Activated B cell treated with CpG ODN at 0.5 μM for 24 hours (primary cell): ENCODE results near the gene PDLIM5. TPM values are rescaled to one million over a fixed set of nuclear protein-coding genes. Genes with fewer than 3 reads are reported as not detected.

Source experiments
- ATAC-seq: fragments of 200-7000 bp; cut with Tn5 transposase; one replicate; pipeline ENCODE4 v1.10.0; 2021; ENCODE audit warnings: low read depth, mild to moderate bottlenecking, moderate library complexity
- CTCF ChIA-PET: fragments of 350-600 bp; sonication (Branson Sonifier 250); formaldehyde crosslinking; loops from one replicate; lab custom pipeline; 2021; ENCODE audit warnings: antibody characterized with exemption; lab: Charles Lee
- POLR2A ChIA-PET: fragments of 350-600 bp; sonication (Branson Sonifier 250); formaldehyde crosslinking; loops from one replicate; lab custom pipeline; 2021; ENCODE audit warnings: antibody characterized with exemption; lab: Charles Lee
- DNase-seq: peaks from one replicate; pipeline ENCODE4 v3.0.0; 2022
- H3K27ac Mint-ChIP-seq: one replicate; pipeline ENCODE4 v1.8.0; 2020; ENCODE audit warnings: mixed read lengths
- H3K27me3 Mint-ChIP-seq: one replicate; pipeline ENCODE4 v1.8.0; 2021; ENCODE audit warnings: mixed read lengths
- H3K36me3 Mint-ChIP-seq: one replicate; pipeline ENCODE4 v1.8.0; 2021; ENCODE audit warnings: low read depth, mixed read lengths
- H3K4me1 Mint-ChIP-seq: one replicate; pipeline ENCODE4 v1.8.0; 2021; ENCODE audit warnings: mixed read lengths
- H3K4me3 Mint-ChIP-seq: one replicate; pipeline ENCODE4 v1.8.0; 2020; ENCODE audit warnings: mild to moderate bottlenecking, mixed read lengths
- H3K9me3 Mint-ChIP-seq: one replicate; pipeline ENCODE4 v1.8.0; 2020; ENCODE audit warnings: mixed read lengths
- intact Hi-C: fragments of 100-400 bp; cut with micrococcal nuclease; formaldehyde crosslinking; loops from one replicate; pipeline ENCODE4 v1.15.1; 2024
- total RNA-seq: library from RNA; stranded (reverse); gene quantifications from 2 replicates; pipeline ENCODE4 v1.2.3, GENCODE V29; 2022
- TF ChIP-seq, protein P1 (sequence below): fragments of 200-600 bp; IDR thresholded peaks from one replicate; pipeline ENCODE4 v1.8.0; 2022; ENCODE audit warnings: antibody characterized with exemption, mild to moderate bottlenecking

PDLIM5 gene
- total RNA-seq, 1 donor from 2014 or later = 36.5 TPM

DNA sequence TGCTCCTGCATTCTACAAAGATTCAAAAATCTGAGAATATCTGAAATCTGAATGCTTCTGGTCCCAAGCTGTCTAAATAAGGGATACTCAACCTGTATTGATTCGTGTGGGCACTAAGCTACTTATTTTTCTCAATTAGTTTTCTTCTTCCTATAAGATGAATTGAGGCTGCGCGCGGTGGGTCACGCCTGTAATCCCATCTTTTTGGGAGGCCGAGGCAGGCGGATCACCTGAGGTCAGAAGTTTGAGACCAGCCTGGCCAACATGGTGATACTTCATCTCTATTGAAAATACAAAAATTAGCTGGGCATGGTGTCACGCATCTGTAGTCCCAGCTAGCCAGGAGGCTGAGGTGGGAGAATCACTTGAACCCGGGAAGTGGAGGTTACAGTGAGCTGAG is 122.3 kb downstream of the PDLIM5 start:
- POLR2A ChIA-PET = no interaction called here
- Mint-ChIP-seq H3K27ac (no peak overlapping the region), H3K4me1 (no peaks in the 10 kb centered on the region), H3K4me3 (no peak overlapping the region), H3K27me3 (no peaks in the 10 kb centered on the region), H3K36me3 (peaks cover 11% of the 10 kb centered on the region), H3K9me3 (no peaks in the 10 kb centered on the region)
- TF ChIP-seq, protein P1, sequence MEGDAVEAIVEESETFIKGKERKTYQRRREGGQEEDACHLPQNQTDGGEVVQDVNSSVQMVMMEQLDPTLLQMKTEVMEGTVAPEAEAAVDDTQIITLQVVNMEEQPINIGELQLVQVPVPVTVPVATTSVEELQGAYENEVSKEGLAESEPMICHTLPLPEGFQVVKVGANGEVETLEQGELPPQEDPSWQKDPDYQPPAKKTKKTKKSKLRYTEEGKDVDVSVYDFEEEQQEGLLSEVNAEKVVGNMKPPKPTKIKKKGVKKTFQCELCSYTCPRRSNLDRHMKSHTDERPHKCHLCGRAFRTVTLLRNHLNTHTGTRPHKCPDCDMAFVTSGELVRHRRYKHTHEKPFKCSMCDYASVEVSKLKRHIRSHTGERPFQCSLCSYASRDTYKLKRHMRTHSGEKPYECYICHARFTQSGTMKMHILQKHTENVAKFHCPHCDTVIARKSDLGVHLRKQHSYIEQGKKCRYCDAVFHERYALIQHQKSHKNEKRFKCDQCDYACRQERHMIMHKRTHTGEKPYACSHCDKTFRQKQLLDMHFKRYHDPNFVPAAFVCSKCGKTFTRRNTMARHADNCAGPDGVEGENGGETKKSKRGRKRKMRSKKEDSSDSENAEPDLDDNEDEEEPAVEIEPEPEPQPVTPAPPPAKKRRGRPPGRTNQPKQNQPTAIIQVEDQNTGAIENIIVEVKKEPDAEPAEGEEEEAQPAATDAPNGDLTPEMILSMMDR = no peak
- DNase-seq (no peak), ATAC-seq (no peak)
- intact Hi-C loops = no loop called here
- CTCF ChIA-PET = no interaction called here

DNA sequence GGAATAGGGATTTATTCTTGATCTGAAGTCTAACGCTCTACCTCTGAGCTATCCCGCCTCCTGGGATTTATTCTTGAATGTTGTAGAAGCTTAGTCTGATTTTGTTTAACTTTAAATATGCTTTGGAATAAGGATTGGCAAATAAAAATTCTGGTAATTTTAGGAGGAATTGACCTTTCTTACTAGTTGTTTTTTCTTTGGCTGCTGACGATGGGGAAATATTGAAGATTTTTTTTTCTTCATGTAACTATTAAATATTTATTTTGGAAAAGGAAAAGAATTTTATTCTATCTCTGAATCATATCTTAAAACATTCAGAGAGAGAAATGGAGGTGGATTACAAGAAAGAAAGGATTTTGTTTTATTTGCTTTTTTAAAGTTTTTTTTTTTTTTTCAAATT is 122.9 kb downstream of the PDLIM5 start:
- Mint-ChIP-seq H3K36me3 (peaks cover 11% of the 10 kb centered on the region), H3K4me3 (no peak overlapping the region), H3K27me3 (no peaks in the 10 kb centered on the region), H3K9me3 (no peaks in the 10 kb centered on the region), H3K27ac (no peak overlapping the region), H3K4me1 (no peaks in the 10 kb centered on the region)
- TF ChIP-seq, protein P1 = no peak
- ATAC-seq = no peak
- ChIA-PET CTCF (no interaction called here), POLR2A (no interaction called here)
- DNase-seq = no peak
- intact Hi-C loops = no loop called here

DNA sequence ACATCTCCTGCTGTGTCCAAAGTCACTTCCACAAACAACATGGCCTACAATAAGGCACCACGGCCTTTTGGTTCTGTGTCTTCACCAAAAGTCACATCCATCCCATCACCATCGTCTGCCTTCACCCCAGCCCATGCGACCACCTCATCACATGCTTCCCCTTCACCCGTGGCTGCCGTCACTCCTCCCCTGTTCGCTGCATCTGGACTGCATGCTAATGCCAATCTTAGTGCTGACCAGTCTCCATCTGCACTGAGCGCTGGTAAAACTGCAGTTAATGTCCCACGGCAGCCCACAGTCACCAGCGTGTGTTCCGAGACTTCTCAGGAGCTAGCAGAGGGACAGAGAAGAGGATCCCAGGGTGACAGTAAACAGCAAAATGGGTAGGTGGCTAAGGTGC is 123.9 kb downstream of the PDLIM5 start:
- Mint-ChIP-seq H3K27me3 (no peaks in the 10 kb centered on the region), H3K9me3 (no peaks in the 10 kb centered on the region), H3K36me3 (peaks cover 11% of the 10 kb centered on the region), H3K4me1 (no peaks in the 10 kb centered on the region), H3K27ac (no peak overlapping the region), H3K4me3 (no peak overlapping the region)
- CTCF ChIA-PET = no interaction called here
- no peak for DNase-seq
- TF ChIP-seq, protein P1 = no peak
- no peak for ATAC-seq
- POLR2A ChIA-PET = no interaction called here
- intact Hi-C loops = no loop called here

DNA sequence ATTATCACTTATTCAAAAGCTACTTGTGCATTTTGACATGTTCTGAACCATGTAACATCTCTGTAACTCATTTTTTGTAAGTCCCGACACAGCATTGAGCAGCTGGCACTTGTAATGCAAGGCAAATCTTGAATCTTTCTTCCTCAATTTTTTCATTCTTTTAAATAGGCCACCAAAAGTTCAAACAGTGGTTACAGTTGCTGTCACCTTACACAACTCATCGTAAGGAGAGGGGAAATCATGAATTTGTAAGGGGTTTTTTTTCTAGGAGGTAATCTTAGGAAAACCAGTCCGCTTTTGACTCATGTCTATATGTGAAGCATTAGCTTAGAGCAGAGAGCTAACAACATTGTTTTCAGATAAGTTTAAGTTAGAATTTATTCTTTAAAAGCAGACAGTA is 124.5 kb downstream of the PDLIM5 start:
- POLR2A ChIA-PET = no interaction called here
- no peaks in the 10 kb centered on the region for H3K27me3 Mint-ChIP-seq
- DNase-seq (no peak), ATAC-seq (no peak)
- TF ChIP-seq, protein P1 = no peak
- peaks cover 11% of the 10 kb centered on the region for H3K36me3 Mint-ChIP-seq
- H3K4me1 Mint-ChIP-seq = no peaks in the 10 kb centered on the region
- no peak overlapping the region for H3K4me3 Mint-ChIP-seq
- H3K9me3 Mint-ChIP-seq = no peaks in the 10 kb centered on the region
- H3K27ac Mint-ChIP-seq = no peak overlapping the region
- CTCF ChIA-PET = no interaction called here
- intact Hi-C loops = no loop called here

DNA sequence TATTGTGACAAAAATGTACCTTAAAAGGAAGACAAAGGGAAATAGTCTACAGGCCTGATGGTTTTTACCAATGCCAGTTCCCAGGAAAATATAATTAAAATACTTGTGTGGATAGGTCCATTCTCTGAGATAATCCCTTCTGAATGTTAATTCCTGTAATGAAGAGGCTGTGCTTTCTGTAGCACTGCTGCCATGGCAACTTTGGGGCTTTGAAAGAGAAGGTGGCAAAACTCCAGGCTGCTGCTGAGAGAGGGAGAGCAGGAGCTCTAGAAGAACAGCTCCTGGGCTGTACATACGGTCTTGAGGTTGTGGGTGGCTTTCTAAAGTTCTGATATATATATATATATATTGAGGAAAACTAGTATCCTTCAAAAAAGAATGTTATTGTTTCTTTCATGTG is 125.4 kb downstream of the PDLIM5 start:
- no peak for ATAC-seq
- intact Hi-C loops = no loop called here
- POLR2A ChIA-PET = no interaction called here
- H3K27ac Mint-ChIP-seq = no peak overlapping the region
- peaks cover 11% of the 10 kb centered on the region for H3K36me3 Mint-ChIP-seq
- CTCF ChIA-PET = no interaction called here
- no peaks in the 10 kb centered on the region for H3K9me3 Mint-ChIP-seq
- H3K27me3 Mint-ChIP-seq = no peaks in the 10 kb centered on the region
- H3K4me1 Mint-ChIP-seq = no peaks in the 10 kb centered on the region
- TF ChIP-seq, protein P1 = no peak
- no peak overlapping the region for H3K4me3 Mint-ChIP-seq
- no peak for DNase-seq
